EL (cell line): ENCODE results near the gene ZNF462.
A peak's percentile ranks its signal among the peaks of the same experiment; 100 is the strongest.
"Not testable (repeated sequence)": the region's sequence is repeated elsewhere in the genome, so short reads cannot be mapped to it uniquely, and the experiment has no call there.

Source experiments
- DNase-seq: peaks from one replicate; pipeline ENCODE4 v3.0.0-alpha.2; 2016

The ZNF462 gene, protein sequence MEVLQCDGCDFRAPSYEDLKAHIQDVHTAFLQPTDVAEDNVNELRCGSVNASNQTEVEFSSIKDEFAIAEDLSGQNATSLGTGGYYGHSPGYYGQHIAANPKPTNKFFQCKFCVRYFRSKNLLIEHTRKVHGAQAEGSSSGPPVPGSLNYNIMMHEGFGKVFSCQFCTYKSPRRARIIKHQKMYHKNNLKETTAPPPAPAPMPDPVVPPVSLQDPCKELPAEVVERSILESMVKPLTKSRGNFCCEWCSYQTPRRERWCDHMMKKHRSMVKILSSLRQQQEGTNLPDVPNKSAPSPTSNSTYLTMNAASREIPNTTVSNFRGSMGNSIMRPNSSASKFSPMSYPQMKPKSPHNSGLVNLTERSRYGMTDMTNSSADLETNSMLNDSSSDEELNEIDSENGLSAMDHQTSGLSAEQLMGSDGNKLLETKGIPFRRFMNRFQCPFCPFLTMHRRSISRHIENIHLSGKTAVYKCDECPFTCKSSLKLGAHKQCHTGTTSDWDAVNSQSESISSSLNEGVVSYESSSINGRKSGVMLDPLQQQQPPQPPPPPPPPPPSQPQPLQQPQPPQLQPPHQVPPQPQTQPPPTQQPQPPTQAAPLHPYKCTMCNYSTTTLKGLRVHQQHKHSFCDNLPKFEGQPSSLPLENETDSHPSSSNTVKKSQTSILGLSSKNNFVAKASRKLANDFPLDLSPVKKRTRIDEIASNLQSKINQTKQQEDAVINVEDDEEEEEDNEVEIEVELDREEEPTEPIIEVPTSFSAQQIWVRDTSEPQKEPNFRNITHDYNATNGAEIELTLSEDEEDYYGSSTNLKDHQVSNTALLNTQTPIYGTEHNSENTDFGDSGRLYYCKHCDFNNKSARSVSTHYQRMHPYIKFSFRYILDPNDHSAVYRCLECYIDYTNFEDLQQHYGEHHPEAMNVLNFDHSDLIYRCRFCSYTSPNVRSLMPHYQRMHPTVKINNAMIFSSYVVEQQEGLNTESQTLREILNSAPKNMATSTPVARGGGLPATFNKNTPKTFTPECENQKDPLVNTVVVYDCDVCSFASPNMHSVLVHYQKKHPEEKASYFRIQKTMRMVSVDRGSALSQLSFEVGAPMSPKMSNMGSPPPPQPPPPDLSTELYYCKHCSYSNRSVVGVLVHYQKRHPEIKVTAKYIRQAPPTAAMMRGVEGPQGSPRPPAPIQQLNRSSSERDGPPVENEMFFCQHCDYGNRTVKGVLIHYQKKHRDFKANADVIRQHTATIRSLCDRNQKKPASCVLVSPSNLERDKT (N-terminal part only)

DNA sequence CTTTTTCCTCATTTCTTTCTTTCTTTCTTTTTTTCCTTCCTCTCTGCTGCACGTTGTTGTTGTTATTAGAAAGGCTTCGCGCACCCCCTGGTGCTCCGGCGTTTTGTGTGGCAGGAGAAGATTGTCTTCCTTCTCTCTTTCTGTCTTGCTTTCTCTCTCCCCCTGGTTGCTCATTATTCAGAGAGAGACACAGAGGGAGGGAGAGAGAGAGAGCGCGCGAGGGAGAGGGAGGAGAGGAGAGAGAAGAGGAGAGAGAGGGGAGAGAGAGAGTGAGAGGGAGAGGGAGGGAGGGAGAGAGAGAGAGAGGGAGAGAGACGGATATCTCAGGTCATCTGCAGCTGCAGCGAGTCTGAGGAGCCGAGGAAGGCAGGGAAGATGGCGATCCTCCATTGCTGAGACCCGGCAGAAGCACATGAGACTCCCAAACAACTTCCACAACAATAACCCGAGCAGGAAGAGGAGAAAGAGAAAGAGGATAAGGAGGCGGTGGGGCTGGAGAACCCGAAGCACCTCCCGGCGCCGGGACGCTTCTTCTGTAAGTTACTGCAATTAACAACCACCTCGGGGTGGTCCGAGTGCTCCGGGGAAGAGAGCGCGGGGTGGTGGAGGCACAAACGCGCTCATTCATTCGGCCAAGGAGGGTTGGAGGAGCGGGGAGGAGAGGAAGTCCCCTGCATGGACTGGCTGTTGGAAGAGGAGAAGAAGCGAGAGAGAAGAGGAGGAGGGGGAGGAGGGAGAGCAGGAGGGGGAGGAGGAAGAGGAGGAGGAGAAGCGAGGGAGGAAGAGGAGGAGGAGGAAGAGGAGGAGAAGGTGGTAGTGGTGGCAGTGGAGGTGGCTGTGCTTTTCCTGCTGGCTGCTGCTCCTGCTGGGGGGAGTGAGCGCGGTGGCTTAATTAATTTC is at the start of gene ZNF462:
ZNF462 (plus strand) TSS at position 346 of the 900 bp plus-strand sequence. CDS start 60,218 bp downstream, outside the sequence.
- peak; percentile 74 for DNase-seq

DNA sequence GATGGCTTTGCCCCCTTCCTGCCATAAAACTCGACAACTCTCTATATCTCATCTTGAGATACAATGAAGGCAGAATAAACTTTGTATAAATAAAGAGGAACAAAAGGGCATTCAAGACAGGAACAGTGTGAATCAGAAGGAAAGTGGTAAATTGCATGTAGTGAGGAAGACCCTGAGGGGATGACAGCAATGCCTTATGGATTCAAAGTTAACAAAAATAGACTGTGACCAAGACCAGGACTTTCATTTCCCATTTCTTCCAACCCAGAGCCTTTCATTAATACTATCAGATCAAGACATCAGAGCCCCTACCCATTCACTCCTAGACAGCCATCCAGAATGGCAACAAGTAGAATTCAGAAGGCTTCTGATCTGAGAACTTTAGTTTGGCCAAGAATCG is 46.4 kb upstream of the ZNF462 start:
- no peak for DNase-seq

DNA sequence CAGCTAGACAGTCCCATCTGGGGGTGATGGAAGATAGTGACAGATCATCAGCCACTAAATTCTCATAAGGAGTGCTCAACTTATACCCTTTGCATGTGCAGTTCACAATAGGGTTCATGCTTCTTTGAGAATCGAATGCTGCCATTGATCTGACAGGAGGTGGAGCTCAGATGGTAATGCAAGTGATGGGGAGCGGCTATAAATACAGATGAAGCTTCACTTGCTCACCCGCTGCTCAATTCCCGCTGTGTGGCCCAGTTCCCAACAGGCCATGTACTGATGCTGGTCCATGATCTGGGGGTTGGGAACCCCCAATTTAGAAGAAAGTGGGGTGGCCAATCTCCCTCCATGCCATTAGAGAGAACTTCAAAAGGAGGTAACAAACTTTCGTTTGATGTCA is 44.9 kb upstream of the ZNF462 start:
- no peak for DNase-seq

DNA sequence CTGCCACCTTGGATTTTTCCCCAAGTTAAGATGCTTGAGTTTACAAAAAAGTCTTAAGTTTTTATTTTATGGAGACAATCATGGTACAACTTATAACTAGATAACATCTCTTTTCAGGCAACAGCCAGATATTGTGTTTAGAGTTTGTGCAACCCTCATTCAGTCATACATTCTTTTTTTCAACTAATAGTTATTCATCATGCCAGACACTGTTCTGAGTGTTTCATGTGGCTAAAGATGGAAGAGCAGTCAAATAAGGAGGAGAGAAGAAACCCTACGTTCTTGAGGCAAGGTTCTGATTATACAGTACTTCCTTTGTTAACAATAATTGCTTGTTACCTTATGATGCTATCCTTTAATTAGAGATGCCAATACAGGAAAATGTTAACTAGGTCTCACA is 42.1 kb upstream of the ZNF462 start:
- DNase-seq, result no peak

DNA sequence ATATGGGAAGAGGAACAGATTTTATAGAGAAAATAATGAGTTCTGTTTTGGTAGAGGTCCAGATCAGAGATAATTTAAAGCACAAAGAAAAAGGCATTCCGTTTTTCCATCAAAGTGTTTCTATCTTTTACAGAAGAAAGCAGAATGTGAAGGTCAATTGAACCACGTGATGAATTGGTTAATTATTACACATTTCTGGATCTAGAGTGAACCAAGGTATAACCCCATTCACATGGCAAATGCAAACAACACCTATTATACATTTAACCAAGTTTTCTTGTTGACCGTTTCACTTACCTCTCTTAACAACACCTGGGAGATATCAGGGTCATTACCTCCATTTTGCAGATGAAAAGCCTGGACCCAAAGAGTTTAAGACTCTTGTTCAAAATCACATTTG is 34.9 kb upstream of the ZNF462 start:
- DNase-seq, result no peak

DNA sequence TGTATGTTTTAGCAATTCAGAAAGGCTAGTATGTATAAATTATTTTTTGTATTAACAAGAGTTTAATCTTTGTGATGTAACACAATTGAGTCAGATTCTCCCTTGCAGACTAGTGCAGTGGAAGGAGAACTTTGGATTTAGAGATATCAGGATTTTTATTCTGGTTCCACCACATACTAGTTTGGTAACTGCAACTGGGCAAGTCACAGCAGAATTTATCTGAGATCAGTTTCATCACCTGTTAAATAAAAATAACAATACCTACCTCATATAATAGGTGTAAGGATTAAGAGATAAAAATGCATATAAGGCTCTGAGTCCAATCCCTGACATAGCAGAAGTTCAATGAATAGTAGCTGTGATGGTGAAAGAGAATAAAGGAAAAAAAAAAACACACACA is 34.0 kb upstream of the ZNF462 start:
- DNase-seq, result no peak

DNA sequence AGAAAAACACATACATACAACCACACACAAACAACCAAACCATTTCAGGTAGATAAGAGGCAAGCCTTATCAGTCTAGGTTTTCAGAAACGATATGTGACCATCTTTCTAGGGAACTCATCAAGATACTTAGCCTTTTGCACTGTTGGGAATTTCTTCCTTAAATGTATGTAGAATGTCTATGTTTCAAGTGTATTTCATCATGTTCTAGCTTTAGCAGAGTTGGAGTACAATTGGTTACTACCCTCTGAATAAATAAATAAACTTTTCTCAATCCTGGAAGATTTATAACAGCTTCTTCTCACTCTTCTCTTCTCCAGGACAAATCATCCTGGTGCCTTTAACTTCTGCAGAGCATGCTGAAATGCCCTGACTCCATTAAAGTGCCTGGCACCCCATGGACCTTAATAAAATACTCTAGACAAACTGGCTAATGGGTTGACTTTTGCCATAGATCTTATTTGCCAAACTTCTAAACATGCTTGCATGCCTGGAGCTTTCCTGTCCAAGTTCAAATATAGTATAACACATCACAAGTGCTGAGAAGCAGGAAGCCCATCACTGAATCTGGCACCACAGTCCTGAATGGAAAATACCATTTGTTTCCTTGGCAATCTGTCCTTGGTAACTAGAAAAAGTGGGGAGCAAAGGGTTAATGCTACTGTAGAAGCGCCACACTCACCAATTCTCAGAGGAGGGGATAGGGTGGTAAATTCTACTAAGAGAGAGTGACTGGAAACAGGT is 33.1 kb upstream of the ZNF462 start:
- no peak for DNase-seq

DNA sequence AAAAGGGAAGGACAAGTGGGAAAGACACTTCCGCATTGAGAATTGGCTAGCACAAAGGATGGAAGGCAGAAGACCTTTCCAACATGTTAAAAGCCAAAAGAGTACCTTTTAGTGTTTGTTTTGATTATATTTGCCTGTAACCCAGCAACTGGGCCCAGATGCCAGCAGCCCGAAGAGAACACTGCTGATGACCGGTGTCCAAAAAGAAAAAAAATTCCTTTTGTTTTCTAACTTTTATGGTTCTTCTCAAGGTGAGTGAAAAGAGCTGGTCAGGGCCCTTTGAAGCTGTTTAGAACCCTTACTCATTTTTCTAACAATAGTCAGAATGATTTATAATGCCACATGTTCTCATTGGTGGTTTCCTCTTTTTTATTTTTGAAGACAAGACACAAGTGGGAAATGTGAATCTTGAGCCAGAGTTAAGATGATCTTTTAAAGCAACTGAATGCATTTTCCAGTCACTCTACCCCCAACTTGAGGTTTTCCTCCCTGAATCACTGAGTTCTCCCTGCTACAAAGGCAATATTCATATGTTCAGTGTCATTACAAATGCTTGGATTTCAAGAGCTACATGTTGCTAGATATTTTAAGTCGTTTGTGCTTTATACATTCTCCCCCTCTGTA is 32.3 kb upstream of the ZNF462 start:
- DNase-seq, result no peak

DNA sequence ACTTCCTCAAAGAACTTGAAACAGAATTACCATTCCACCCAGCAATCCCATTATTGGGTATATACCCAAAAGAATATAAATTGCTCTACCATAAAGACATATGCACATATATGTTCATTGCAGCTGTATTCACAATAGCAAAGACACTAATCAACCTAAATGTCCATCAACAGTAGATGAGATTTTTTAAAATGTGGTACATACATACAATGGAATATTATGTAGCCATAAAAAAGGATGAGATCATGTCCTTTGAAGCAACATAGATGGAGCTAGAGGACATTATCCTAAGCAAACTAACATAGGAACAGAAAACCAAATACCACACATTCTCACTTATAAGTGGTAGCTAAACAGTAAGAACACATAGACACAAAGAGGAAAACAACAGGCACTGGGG is 28.1 kb upstream of the ZNF462 start:
- no peak for DNase-seq

DNA sequence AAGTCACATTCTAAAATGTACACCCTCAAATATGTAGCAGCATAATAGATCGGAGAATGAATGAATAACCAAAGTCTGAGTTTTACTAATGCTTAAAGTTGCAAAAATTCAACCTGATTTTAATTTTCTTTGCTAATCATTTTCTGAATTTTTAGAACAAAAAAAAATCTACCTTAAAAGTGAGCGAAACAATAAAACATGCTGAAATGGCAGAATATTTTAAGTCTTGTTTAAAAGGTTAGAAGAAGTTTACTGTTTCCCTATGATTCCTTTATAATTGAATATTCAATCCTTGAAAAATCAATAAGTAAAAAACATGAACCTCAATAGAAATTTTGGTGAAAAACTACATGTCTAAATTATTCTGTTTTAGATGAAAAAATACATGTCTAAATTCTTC is 27.1 kb upstream of the ZNF462 start:
- no peak for DNase-seq

DNA sequence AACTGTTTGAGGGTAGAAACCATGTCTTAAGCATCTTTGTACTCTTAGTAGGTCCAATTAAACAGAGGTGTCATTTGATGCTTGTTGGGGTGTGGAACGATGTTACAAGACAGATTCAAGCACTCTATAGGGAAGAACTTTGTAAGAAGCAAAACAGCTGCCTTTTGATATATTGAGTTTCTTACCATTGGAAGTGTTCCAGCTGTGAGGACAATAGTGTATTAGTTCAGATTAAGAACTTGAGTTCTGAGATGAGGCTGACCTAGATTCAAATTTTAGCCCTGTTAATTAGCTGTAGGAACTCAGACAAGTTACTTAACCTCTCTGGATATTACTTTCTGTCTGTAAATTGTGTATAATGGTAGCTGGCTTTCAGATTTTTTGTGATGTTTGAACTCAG is 19.6 kb upstream of the ZNF462 start:
- DNase-seq, result no peak

DNA sequence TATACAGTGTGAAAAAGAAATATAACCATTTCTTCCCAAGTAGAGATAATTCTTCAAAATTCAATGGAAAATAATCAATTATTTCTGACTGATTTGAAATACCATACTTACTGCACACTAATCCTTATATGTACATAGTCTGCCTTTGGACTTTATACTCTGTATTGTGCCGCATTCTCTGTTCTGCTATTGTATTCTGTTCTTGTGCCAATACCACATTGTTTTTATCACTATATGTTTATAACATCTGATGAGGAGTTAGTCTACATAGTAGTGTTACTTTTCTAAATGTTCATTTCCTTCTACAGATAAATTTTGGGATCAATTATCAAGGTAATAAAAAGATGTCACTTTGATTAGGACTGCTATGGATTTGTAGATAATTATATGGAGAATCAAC is 16.7 kb upstream of the ZNF462 start:
- no peak for DNase-seq

DNA sequence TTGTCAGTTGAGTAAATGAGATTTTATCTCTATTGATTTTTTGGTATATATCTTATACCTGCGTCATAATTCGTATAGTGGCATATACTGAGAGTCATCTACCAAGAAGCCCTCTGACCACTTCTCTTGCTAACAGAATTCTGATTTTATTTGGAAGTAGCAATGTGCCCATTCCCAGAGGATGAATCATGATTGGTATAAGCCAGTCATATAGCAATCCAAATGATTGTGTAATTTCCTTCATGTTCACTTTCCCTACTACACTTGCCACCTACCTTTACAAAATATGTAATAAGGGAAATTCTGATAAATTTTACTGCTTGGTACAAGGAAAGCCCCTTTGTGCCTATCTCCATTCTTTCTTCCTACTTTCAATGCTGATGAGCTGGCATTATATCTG is 16.1 kb upstream of the ZNF462 start:
- DNase-seq, result peak; percentile 83

DNA sequence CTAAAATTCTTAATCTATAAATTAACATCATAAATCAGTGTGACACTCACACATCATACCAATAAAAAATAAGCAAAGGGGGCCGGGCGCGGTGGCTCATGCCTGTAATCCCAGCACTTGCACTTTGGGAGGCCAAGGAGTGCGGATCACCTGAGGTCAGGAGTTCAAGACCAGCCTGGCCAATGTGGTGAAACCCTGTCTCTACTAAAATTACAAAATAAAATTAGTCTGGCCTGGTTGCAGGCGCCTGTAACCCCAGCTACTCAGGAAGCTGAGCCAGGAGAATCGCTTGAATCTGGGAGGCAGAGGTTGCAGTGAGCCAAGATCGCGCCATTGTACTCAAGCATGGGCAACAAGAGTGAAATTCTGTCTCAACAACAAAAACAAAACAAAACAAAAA is 11.3 kb upstream of the ZNF462 start:
- not testable (repeated sequence) for DNase-seq

DNA sequence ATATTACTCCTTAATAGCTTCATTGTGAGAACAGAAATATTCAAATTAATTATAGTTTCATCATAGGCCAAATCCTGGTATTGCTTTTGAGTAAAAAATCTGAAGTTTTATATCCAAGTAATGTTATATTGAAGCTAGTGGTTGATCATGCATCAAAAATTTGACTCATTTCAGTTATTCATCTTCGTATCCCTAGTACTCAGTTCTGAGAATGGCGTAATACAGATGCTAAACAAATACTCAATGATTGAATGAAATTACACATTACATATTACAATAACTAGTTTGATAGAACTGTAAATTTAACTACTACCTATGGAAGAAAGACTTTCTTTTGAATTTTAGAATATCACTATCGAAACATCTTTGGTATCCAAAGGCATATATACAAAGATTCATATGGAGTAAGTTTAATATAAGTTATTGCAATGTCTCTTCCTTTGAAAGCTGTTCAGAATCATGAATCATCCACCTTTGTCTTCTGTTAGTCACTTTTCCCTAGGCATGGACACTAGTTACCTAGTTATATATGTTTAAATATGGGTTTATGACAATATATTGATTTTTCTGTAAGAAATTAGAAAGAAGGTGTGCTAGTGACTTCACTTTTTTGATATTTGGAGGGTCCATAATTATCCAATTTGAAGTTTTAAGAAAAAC is 5.0 kb upstream of the ZNF462 start:
- DNase-seq, result no peak

DNA sequence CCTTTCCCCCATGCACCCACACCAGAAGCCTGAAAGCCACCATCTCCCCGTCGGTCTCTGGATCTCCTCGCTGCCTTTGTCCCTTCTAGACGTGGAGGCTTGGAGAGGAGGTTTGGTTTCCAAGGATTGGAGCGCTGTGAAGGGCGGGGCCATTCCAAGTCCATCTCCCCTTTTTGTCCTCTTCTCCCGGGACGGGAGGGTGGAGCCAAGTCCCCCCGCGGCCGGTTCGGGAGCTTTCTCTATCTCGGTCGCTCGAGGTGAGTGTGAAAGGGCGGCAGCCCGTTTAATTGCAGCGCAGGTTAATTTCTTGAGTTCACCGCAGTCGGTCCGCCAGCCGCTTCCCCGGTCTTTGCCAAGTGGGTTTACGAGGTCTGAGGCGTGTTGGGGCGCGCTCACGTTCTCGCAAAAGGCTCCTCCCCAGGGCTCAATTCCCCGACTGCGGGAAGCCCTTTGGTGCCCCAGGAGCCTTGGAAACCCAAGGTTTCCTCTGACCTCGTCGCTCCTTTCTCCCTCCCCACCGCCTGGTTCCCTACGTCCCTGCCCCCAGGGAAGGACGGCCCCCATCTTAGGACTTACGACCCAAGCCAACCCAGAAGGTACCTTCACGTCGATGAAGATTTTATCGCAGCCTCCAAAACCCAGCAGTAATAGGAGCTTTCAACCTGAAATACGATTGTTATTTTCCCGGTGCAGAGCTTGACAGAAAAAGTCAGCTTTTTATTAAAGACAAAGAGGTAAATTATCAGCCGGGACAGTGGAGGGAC is 2.8 kb upstream of the ZNF462 start:
- DNase-seq, result peak; percentile 48

DNA sequence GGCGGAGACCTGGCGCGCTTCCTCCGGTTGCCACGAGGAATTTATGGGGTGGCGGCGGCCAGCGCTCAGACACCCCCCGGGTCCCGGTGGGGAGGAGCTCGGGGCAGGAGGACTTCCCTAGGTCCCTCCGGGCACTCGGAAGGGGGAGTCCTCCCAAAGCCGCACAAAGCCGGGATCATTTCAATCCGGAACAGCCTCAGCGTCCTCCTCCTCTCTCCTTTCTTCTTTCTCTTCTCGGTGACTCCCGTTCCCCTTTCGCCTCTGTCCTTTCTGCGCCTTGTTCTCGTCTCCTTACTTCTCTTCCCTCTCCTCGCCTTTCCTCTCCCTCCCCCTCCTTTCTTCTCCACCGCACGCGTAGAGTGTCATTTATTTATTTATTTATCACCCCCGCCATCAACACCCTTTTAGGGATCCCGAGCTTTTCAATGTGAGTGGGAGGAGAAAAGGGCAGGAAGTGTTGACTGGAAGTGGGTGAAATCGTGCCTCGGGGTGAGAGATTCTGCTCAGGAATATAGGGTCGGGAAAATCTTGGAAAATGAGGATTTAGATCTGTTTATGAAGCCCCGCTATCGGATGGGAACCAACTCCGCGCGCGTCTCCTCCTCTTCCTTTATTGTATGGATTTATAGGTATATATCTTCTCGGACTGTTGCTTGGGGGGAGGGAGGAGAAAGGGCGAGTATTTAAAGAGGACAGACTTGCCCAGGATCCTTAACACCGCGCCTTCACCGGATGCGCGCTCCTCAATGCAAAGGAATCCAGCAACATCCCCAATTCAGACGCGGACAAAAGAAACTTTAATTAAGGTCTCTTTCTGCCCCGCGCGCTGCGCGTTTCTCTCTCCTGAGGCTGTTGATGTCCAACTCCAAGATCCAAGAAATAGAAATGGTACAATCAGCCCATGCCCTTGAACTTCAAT is 2.0 kb upstream of the ZNF462 start:
- peak; percentile 61 for DNase-seq

DNA sequence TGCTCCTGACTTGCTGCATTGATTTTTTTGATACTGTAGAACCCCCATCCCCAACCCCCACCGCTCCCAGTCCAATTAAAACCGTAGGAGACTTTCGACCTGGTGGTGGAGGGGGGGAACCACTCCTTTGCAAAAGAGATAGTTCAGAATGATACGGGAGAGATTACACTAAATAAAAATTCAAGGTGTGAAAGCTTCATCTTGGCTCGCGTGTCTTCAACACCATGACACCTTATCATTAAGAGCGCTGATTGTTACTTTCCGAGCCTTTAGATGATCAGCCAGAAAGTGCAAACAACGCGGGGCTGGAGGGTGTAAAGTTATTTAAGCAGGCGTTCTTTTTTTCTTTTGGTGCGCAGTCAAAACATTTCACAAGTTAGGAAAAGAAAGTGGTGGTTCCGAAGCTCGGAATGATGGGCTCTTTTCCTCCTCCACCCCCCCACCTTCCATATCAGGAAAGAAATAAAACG is 1.3 kb upstream of the ZNF462 start:
- no peak for DNase-seq
